ENCODE results near the gene TLN1.

TLN1 gene

GRCh38 chr9:35728041-35728971, 3.7 kb downstream of the TLN1 start:
- DNase-seq (ENCODE audit: low spot score): no peak

GRCh38 chr9:35727676-35728040, 4.3 kb downstream of the TLN1 start:
- DNase-seq (ENCODE audit: low spot score): no peak

- peak; percentile 51 for DNase-seq (ENCODE audit: low spot score)
Measured at GRCh38 chr9:35726931-35727330, 5.1 kb downstream of the TLN1 start.

- no peak for DNase-seq (ENCODE audit: low spot score)
Measured at GRCh38 chr9:35725362-35725761, 6.6 kb downstream of the TLN1 start.

- no peak for DNase-seq (ENCODE audit: low spot score)
Measured at GRCh38 chr9:35723908-35724307, 8.1 kb downstream of the TLN1 start.

GRCh38 chr9:35723426-35723825, 8.6 kb downstream of the TLN1 start:
- DNase-seq (ENCODE audit: low spot score): no peak

- DNase-seq (ENCODE audit: low spot score): no peak
Measured at GRCh38 chr9:35719546-35719945, 12.4 kb downstream of the TLN1 start.

GRCh38 chr9:35718721-35719511, 13.1 kb downstream of the TLN1 start:
- no peak for DNase-seq (ENCODE audit: low spot score)

GRCh38 chr9:35717132-35717870, 14.7 kb downstream of the TLN1 start:
- no peak for DNase-seq (ENCODE audit: low spot score)

GRCh38 chr9:35716230-35716629, 15.8 kb downstream of the TLN1 start:
- no peak for DNase-seq (ENCODE audit: low spot score)

GRCh38 chr9:35714579-35715252, 17.3 kb downstream of the TLN1 start:
- DNase-seq (ENCODE audit: low spot score): no peak

- DNase-seq (ENCODE audit: low spot score): no peak
Measured at GRCh38 chr9:35714123-35714522, 17.9 kb downstream of the TLN1 start.

GRCh38 chr9:35713578-35713977, 18.4 kb downstream of the TLN1 start:
- no peak for DNase-seq (ENCODE audit: low spot score)

GRCh38 chr9:35712762-35713400, 19.1 kb downstream of the TLN1 start:
- no peak for DNase-seq (ENCODE audit: low spot score)

GRCh38 chr9:35711501-35712428, 20.2 kb downstream of the TLN1 start:
- no peak for DNase-seq (ENCODE audit: low spot score)

GRCh38 chr9:35710818-35711500, 21.0 kb downstream of the TLN1 start:
- DNase-seq (ENCODE audit: low spot score): no peak

GRCh38 chr9:35708146-35708545, 23.8 kb downstream of the TLN1 start:
- no peak for DNase-seq (ENCODE audit: low spot score)

GRCh38 chr9:35706951-35707350, 25.0 kb downstream of the TLN1 start:
- DNase-seq (ENCODE audit: low spot score): no peak

- DNase-seq (ENCODE audit: low spot score): no peak
Measured at GRCh38 chr9:35705836-35706430, 26.1 kb downstream of the TLN1 start.

All from D341Med (cell line).